HG02884 (cell line): ENCODE results near the gene AP1B1.

Experiments used
- ATAC-seq: cut with Tn5 transposase; IDR thresholded peaks from one replicate; pipeline ENCODE4 v1.9.1; 2021; ENCODE audit warnings: mild to moderate bottlenecking, moderate library complexity; ENCODE audit not compliant: unreplicated experiment

Gene AP1B1

DNA sequence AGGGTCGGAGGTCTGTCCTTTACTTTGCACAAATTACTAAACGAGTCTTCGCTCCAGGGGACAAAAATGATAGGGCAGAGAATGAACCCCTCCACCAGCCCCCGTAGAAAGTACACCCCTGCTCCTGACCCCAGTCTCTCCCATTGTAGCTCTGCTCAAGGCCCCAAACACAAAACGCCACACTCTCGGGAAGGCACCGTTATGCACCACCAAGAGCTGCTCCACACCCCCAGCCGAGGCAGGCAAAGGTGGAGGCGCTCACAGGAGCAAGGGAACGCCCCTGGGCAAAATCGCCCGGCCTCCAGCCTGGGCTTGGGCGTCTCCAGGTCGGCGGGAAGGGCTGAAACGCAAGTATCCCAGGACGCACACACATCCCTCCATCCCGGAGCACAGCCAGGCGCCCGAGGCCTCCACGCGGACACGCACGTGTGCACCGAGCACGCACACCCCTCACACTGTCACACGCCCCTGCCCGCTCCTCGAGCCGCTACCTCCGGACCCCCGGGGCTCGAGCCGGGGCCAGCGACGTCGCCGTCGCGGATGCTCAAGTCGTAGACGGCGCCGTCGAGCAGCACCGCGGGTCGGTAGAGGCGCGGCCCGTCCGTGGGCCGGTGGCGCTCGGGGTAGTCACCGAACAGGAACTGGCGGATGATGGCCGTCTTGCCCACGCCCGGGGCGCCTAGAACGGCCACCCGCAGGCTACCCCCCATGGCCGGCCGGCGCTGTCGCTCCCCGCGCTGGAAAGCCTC, 73.7 kb downstream of the AP1B1 start:
- ATAC-seq, result no peak

DNA sequence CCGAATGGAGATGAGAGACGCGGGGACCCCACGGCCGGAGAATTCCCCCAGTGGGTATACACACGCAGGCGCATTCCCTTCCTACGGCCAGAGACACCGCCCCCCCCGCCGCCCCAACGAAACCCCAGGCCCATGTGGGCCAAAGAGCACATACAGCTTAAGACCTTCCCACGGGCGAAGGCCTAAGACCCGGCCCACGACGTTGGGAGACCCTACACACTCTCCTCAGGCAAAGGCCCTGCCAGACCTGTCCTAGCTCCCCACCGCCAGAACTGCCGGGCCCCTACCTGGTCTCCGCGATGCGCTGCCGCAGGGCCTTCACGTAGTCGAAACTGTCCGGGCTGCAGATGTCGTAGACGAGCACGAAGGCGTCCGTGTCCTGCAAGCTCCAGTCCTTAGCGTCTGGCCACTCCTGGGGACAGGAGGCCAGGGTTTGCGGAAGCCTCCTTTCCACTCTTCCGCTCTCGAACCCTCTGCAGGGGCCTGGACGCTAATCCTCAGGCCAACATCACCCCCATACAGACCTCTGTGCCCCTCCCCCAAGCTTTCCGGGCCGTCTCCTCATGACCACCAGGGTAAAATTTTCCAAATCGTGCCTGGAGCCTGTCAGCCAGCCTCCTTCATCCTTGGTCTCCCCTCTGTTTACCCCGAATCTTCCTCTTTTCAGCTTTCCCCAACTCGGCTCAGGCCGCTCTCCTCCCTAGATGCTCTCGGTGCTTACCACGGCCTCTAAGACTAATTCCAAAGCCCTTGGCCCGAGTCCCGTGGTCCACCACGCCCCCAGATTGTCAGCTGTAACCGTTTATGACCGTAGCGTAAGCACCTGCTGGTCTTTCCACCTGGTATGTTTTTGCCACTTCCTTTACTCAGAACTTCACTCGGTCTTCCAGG, 74.5 kb downstream of the AP1B1 start:
- ATAC-seq, result no peak

DNA sequence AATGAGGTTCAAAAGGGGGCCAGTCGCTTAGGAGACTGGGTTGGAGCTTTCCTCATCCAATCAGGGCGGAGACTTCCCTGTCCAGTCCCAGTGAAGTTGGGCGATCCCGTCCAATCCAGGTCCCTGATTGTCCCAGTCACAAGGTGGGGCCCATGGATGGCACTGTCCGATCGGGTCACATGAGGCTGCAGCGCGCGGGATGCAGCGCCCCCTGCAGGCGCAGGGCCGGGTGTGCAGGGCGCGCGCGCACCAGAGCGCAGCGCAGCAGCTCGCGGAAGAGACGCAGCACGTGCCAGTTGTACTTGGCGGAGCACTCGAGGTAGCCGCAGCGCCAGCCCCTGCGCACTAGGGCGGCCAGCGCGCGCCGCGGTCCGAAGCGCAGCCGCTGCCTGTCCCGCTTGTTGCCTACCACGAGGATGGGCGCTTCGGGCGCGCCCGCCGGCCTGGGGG, 75.2 kb downstream of the AP1B1 start:
- no peak for ATAC-seq

DNA sequence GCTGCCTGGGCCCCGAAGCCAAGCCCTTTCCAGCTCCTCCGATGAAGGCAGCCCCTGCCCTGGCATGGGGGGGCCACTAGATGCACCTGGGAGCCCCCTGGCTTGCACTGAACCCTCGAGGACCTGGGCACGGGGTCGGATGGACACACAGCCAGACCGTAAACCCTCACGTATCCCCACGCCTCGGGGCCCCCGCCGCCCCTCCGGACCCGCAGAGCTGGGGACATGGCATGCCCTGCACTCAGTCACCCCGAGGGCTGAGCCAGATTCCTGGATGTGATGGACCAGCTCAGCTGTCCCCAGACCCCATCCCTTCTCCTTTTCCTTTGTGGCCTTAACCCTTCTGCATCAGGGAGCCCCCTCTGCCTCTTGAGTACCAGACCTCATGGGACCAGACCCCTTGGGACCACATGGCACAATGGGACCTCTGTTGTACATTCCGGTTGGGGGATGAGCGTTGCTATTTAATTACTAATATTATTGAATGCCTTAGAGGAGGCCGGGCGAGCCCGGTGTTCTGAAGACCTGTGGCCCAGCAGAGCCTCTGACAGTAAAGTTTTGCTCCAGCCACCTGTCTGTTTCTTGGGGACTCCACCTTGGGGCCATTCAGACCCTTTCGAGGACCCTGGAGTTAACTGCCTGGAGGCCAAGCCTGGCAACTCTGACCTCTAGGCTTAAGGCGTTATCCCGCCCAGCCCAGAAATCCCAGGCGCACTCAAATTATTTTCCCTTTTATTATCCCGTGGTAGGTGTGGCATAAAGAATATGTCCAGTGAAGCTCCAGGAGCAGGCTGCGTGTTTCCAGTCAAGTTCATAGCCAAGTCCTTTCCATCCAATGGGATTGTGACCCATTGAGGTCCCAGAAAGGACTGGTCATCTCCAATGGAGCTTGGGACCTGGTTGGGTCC, 75.9 kb downstream of the AP1B1 start:
- ATAC-seq, result no peak

DNA sequence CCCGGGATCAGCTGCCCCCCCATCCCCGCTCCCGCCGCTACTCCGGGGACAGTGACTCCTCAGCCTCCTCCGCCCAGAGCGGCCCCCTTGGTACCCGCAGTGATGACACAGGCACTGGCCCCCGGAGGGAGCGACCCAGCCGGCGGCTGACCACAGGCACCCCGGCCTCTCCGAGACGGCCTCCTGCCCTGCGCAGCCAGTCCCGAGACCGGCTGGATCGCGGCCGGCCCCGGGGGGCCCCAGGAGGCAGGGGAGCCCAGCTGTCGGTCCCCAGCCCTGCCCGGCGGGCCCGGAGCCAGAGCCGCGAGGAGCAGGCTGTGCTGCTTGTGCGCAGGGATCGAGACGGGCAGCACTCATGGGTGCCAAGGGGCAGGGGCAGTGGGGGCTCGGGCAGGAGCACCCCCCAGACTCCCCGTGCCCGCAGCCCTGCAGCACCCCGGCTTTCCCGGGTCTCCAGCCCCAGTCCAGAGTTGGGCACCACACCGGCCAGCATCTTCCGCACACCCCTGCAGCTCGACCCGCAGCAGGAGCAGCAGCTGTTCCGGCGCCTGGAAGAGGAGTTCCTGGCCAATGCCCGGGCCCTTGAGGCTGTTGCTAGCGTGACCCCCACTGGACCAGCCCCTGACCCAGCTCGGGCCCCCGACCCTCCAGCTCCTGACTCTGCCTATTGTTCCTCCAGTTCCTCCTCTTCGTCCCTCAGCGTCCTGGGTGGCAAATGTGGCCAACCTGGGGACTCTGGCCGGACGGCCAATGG, 76.7 kb downstream of the AP1B1 start:
- no peak for ATAC-seq

DNA sequence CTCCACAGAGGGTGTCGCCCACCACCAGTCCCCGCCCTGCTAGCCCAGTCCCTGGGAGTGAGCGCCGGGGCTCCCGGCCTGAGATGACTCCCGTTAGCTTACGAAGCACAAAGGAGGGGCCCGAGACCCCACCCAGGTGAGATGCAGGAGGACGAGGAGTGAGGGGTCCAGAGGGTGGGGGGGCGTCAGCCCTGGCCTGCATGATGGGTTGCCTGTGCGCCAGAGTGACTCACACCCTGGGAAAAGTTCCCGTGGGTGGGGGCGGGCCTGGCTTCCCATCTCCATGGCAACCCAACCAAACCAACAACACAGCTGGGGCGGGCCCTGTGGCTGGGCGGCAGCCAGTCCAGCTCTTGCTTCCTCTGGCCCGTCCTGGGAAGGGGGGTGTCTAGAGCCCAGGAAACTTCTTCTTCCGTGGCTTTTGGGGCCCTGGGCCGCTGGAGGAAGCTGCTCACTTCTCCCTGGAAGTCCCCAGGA, 77.5 kb downstream of the AP1B1 start:
- no peak for ATAC-seq

DNA sequence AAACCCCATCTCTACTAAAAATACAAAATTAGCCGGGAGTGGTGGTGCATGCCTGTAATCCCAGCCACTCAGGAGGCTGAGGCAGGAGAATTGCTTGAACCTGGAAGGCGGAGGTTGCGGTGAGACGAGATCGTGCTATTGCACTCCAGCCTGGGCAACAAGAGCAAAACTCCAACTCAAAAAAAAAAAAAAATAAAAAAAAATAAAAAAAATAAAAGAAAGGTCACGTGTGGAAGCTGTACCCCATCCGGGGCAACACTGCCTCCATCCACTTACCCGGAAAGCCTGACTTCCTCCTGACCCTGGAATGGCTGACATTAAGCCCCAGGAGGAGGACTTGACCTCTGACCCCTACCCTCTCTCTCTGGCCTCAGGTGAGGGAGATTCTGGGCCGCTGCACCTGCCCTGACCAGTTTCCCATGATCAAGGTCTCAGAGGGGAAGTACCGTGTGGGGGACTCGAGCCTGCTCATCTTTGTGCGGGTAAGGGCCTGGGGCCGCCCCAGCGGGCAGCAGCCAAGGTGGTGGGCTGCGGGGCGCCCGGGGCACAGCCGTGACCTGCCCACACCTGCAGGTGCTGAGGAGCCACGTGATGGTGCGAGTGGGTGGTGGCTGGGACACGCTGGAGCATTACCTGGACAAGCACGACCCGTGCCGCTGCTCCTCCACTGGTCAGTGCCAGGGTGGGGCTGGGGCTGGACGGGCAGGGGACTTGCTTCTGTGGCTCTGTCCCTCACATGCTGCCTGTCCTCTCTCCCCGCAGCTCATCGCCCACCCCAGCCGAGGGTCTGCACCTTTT, 78.1 kb downstream of the AP1B1 start:
- ATAC-seq, result no peak

DNA sequence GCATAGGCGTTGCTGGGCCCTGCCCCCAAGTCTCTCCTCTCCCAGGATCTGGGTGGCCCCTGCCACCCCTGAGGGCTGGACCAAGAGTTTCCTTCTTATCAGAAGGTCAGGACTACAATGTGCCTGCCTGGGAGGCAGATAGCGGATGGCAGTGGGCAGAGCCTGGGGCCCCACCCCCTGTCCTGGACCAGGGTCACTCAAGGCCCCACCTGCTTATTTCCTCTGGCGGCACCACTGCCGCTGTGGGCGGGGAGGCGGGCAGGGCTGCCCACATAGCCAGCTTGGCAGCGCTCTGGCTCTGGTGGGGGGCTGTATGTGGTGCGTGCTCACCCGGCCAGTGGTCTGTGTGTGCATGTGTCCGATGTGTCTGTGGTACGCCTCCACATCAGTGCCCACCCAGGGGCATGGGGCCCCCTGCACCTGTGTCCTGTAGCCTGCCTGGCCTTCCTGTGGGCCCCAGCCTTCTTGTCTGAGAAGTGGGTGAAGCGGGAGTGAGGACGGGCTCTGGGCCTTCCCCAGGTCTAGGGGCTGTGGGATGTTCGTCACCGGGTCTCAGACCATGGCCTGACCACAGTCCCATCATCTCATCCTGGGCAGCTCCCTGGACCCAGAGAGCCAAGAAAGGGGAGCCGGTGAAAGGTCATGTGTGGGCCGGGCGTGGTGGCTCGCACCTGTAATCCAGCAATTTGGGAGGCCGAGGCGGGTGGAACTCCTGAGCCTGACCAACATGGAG, 78.9 kb downstream of the AP1B1 start:
- ATAC-seq, result no peak

DNA sequence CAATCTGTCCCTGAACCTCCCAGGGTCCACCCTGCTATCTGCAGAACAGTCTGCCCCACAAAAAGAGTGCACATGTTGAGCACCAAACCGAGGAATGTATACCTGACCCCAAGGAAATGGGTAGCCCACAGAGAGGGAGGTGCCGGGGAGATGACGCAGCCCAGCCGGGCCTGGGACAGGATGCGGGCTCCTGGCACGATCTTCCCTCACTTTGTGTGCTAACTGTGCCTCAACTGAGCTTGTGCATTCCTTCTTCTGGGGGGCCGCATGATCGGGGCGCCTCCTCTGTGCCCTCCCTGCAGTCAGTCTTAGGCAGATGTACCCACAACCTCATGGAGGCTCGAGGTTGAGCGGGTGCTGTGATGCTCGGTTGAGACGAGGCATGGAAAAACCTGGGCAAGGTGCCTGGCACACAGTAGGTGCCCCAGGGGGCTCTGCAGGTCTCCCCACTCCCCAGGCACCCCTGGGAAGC, 79.5 kb downstream of the AP1B1 start:
- ATAC-seq, result no peak

DNA sequence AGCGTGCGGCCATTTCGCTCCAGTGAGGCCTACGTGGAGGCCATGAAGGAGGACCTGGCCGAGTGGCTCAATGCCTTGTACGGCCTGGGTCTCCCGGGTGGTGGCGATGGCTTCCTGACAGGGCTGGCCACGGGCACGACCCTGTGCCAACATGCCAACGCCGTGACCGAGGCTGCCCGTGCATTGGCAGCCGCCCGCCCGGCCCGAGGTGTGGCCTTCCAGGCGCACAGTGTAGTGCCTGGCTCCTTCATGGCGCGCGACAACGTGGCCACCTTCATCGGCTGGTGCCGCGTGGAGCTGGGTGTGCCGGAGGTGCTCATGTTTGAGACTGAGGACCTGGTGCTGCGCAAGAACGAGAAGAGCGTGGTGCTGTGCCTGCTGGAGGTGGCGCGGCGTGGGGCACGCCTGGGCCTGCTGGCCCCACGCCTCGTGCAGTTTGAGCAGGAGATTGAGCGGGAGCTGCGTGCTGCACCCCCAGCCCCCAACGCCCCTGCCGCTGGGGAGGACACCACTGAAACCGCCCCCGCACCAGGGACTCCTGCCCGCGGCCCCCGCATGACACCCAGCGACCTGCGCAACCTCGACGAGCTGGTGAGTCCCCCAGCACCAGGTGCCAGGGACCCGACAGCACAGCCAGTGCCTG, 80.1 kb downstream of the AP1B1 start:
- no peak for ATAC-seq

DNA sequence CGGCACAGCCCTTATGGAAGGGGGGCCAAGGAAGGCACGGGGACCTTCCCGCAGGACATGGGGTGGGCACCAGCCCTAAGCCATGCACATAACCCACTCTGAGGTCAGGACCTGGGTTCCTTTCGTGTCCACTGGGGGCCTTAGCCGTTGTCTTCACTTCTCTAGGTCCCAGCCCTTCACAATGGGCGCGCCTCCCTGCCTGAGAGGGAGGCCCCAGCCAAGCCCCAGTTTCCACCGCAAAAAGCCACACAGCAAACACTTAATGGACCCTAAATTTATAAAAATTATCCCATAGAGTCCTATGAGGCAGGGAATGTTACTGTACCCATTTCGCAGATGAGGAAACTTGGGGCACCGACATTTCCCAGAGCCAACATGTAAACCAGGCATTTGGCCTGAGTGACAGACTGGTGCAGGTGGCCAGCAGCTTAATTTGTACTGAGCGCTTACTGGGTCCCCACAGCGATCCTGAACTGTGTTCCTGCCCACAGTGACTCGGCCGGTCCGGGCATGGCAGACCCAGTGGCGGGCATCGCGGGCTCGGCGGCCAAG, 80.7 kb downstream of the AP1B1 start:
- ATAC-seq, result no peak

DNA sequence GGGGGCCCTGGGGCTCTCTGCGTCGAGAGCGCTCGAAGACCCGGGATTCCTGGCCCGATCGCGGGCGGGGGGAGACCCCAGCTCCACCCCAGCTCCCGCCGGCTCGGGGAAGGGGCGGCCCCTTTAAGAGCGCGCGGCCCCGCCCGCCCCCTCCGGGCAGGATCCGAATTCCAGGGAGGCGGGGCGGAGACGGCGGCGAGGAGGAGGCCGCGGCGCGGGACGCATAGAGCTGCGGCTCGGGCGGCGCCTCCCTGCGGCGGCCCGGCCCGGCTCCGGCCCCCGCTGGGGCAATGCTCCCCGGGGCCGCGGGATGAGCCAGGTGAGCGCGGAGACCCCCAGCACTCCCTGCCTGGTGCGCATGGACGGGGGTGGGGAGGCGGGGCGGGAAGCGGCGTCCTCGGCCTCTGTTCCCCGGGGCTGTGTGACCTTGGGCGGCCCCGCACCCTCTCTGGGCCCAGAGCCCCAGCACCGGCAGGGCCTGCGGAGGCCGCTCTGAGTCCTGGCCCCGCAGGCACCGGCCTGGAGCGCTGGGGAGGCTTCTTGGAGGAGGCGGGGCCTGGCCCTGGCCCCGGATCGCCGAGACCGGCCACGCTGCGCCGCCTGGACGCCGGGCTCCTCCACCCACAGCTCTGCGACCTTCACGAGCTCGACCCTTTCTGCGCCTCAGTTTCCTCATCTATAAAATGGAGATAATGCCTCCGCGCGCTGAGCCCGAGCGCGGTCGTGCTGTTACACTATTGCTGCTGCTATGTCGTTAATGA, 81.4 kb downstream of the AP1B1 start:
- ATAC-seq, result no peak

DNA sequence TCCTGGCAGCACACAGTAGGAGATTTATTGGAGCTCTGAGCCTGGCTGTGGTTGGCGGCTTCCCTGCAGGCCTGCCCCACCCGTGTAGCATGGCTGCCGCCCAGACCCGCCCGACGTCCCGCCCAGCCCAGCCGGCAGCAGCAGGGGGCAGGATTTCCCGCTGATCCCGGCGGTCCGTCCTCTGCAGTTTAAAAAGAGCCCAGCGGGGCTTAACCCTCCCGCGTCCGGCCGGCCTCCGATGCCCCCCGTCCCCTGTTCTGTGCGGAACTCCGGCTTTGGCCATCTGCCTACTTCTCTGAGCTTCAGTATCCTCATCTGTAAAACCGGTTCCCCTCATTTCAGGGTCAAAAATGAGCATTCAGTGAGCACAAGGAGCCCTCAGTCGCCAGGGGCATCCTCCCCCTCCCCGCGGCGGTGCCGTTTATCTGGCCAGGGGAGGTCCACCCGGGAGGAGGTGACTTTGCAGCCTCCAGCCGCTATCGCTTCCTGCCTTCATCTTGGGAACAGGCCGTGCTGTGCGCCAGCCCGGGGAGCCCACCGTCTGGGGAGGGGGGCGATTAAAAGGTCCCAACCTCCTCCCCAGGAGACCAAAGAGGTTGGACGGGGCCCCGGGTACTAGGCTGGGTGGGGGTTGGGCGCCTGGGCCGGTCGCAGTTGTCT, 82.1 kb downstream of the AP1B1 start, which contains the start of gene GAS2L1:
Gene GAS2L1, plus strand, starts transcription at position 476 of the 660 bp plus-strand sequence. CDS start 1,456 bp downstream, outside the sequence.
- ATAC-seq, result no peak

DNA sequence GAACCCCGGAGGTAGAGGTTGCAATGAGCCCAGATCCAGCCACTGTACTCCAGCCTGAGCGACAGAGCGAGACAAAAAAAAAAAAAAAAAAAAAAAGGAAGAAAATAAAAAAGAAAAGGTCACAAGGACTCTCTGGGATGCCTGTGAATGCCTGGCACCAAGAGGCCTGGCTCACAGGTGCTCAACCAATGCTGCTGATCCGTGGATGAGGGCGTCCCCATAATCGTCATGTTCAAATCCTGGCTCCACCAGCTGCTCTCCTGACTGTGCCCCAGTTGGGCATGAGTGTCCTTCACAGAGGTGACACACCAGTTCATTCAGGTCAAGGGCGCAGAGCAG, 82.6 kb downstream of the AP1B1 start:
- ATAC-seq, result no peak

DNA sequence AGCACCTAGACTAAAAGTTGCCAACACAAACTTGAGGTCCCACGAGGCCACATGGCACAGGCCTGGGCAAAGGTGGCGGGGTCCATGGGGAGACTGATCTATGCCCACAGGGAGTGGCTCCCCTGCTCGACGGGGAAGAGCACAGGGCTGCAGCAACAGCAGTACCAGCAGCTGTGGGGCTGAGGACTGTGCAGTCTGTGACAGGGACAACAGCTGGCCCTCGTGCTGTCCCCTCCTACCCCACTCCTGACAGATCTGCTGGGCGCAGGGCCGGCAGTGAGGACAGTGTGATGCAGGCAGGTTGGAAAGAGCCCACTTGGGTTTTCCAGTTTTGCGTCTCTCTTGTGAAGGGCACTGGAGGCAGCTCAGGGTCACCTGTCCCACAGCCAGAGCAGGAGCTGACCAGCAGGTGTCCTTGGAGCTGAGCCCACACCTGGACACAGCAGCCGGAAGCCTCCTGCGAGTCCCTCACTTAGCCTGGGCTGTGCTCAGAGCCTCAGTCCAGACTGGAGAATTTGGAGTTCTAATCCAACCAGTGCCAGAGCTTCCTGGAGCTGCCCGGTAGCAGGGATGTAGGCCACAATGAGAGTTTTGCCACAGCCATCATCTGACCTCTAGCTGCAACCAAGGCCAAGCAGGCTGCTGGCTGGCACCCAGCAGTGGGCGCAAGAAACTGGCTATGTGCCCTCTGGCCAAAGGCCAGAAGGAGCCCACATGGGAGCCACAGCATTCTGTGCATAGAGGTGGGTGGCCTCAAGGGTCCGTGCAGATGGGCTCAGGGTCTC, 85.5 kb downstream of the AP1B1 start:
- ATAC-seq, result no peak

DNA sequence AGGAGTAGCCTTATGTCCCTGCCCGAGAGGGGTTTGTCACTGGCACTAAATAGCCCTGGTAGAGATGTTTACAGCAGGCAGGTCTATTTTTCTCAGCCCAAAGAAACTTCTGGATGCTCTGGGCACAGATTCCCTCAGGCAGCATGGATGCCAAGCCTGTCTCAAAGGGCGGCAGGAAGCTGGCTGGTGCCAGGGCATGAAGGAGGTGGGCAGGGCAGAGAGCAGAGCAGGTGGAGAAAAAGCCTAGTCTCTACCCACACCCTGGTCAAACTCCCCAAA, 86.0 kb downstream of the AP1B1 start:
- no peak for ATAC-seq
